IMR-90 (cell line): ENCODE results near the gene SFT2D3. TPM values are rescaled to one million over a fixed set of nuclear protein-coding genes. Genes with fewer than 3 reads are reported as not detected.

Source experiments
- ATAC-seq: fragments of 200-7000 bp; cut with Tn5 transposase; 2 replicates; pipeline ENCODE4 v1.9.1; 2020; ENCODE audit warnings: low read depth, mild to moderate bottlenecking, moderate library complexity
- BruUV-seq: library from RNA; stranded (reverse); fragments of 400-500 nt; replicated peaks from 2 replicates; lab custom pipeline; 2021; lab: Mats Ljungman, UMichigan
- CTCF ChIA-PET: fragments of 300-600 bp; formaldehyde crosslinking; extraction: SDS; loops from one replicate; lab custom pipeline; 2021; ENCODE audit warnings: antibody characterized with exemption; lab: Yijun Ruan, JAX
- POLR2A ChIA-PET: fragments of 300-600 bp; sonication (Branson Sonifier 250); formaldehyde crosslinking; loops from one replicate; lab custom pipeline; 2022; ENCODE audit warnings: antibody characterized with exemption; ENCODE audit not compliant: unreplicated experiment; lab: Charles Lee
- DNase-seq: peaks from one replicate; pipeline ENCODE4 v3.0.0; 2013
- H2AFZ ChIP-seq: replicated peaks from 2 replicates; pipeline ENCODE3; 2013; ENCODE audit warnings: low read length, mild to moderate bottlenecking; ENCODE audit not compliant: poor library complexity
- H2AK5ac ChIP-seq: 2 replicates; pipeline ENCODE4 v1.6.1; 2013; ENCODE audit warnings: low read depth, low read length, inconsistent platforms
- H2AK9ac ChIP-seq: replicated peaks from 2 replicates; pipeline ENCODE3; 2013; ENCODE audit warnings: mild to moderate bottlenecking, low read depth, low read length, moderate library complexity; ENCODE audit not compliant: poor library complexity
- H2BK120ac ChIP-seq: 2 replicates; pipeline ENCODE4 v1.6.1; 2013; ENCODE audit warnings: low read depth, low read length, inconsistent platforms
- H2BK15ac ChIP-seq: 3 replicates; pipeline ENCODE4 v1.6.1; 2013; ENCODE audit warnings: low read depth, low read length, inconsistent platforms
- H2BK20ac ChIP-seq: 2 replicates; pipeline ENCODE4 v1.6.1; 2013; ENCODE audit warnings: low read depth, mild to moderate bottlenecking, inconsistent platforms, low read length, moderate library complexity
- H2BK5ac ChIP-seq: 2 replicates; pipeline ENCODE4 v1.6.1; 2013; ENCODE audit warnings: mild to moderate bottlenecking, low read depth, low read length, inconsistent platforms; ENCODE audit not compliant: poor library complexity, severe bottlenecking
- H3K14ac ChIP-seq: replicated peaks from 2 replicates; pipeline ENCODE4 v1.6.1; 2013; ENCODE audit warnings: low read depth, low read length, inconsistent platforms
- H3K18ac ChIP-seq: 2 replicates; pipeline ENCODE4 v1.6.1; 2013; ENCODE audit warnings: low read depth, low read length, control low read depth
- H3K23ac ChIP-seq: 2 replicates; pipeline ENCODE4 v1.6.1; 2013; ENCODE audit warnings: low read depth, low read length, inconsistent platforms
- H3K27ac ChIP-seq: 2 replicates; pipeline ENCODE4 v1.5.1; 2013; ENCODE audit warnings: mild to moderate bottlenecking, control low read depth, low read length; ENCODE audit not compliant: insufficient read depth
- H3K27me3 ChIP-seq: 2 replicates; pipeline ENCODE4 v1.6.1; 2013; ENCODE audit warnings: low read length; ENCODE audit not compliant: control insufficient read depth, insufficient read depth
- H3K36me3 ChIP-seq: 2 replicates; pipeline ENCODE4 v1.6.1; 2013; ENCODE audit warnings: low read length, mixed read lengths; ENCODE audit not compliant: control insufficient read depth, insufficient read depth
- H3K4ac ChIP-seq: 2 replicates; pipeline ENCODE4 v1.6.1; 2013; ENCODE audit warnings: low read depth, low read length, inconsistent platforms
- H3K4me1 ChIP-seq: 2 replicates; pipeline ENCODE4 v1.6.1; 2013; ENCODE audit warnings: low read length, mixed read lengths; ENCODE audit not compliant: control insufficient read depth, insufficient read depth
- H3K4me2 ChIP-seq: 2 replicates; pipeline ENCODE4 v1.6.1; 2013; ENCODE audit warnings: low read depth, mild to moderate bottlenecking, control low read depth, low read length, moderate library complexity
- H3K4me3 ChIP-seq: 2 replicates; pipeline ENCODE4 v1.5.1; 2013; ENCODE audit warnings: low read depth, mild to moderate bottlenecking, control low read depth, low read length, moderate library complexity; ENCODE audit not compliant: insufficient read depth
- H3K56ac ChIP-seq: 2 replicates; pipeline ENCODE4 v1.6.1; 2013; ENCODE audit warnings: low read length, inconsistent platforms; ENCODE audit not compliant: insufficient read depth; ENCODE audit errors: extremely low read depth
- H3K79me1 ChIP-seq, 2 experiments: 2 replicates each; pipeline ENCODE4 v1.6.1; 2013; ENCODE audit warnings: low read length in 2 of 2, inconsistent platforms in 1 of 2, low read depth in 1 of 2
- H3K9ac ChIP-seq: 2 replicates; pipeline ENCODE4 v1.6.1; 2013; ENCODE audit warnings: low read depth, low read length, control low read depth
- H3K9me1 ChIP-seq: 2 replicates; pipeline ENCODE4 v1.6.1; 2013; ENCODE audit warnings: low read length, inconsistent platforms; ENCODE audit not compliant: insufficient read depth
- H3K9me3 ChIP-seq: 2 replicates; pipeline ENCODE4 v1.6.1; 2013; ENCODE audit warnings: low read length; ENCODE audit not compliant: control insufficient read depth, insufficient read depth
- H4K20me1 ChIP-seq: 2 replicates; pipeline ENCODE4 v1.6.1; 2013; ENCODE audit warnings: low read length, inconsistent platforms; ENCODE audit not compliant: insufficient read depth
- H4K5ac ChIP-seq: 2 replicates; pipeline ENCODE4 v1.6.1; 2013; ENCODE audit warnings: mild to moderate bottlenecking, low read depth, low read length, control low read depth
- H4K8ac ChIP-seq, 2 experiments: 2 replicates each; pipeline ENCODE4 v1.6.1; 2013; ENCODE audit warnings: low read depth in 2 of 2, low read length in 2 of 2, control low read depth in 1 of 2, inconsistent platforms in 1 of 2
- H4K91ac ChIP-seq: 2 replicates; pipeline ENCODE4 v1.6.1; 2013; ENCODE audit warnings: low read depth, low read length, inconsistent platforms; ENCODE audit not compliant: insufficient read depth
- MAFK ChIP-seq: IDR thresholded peaks from 2 replicates; pipeline ENCODE4 v1.6.1; 2012; ENCODE audit warnings: low read depth, low read length, improper control_type of control experiment
- POLR2A ChIP-seq: IDR thresholded peaks from 2 replicates; pipeline ENCODE4 v1.6.1; 2012; ENCODE audit warnings: mild to moderate bottlenecking, low read depth, low read length
- WGBS, 2 experiments: methylation state at CpG; one replicate each; pipeline versions ENCODE4 v1.1.5 to v1.1.7; 2013; ENCODE audit warnings: missing lambda C conversion rate in 2 of 2; ENCODE audit not compliant: insufficient read length in 1 of 2; ENCODE audit errors: extremely low coverage in 2 of 2; 5-methylcytosine and 5-hydroxymethylcytosine counted together
- dilution Hi-C: fragments of 300-500 bp; cut with HindIII; formaldehyde crosslinking; loops from one replicate; pipeline ENCODE4 v1.14.3; 2018; ENCODE audit warnings: low sequenced_read_pairs; ENCODE audit not compliant: unreplicated experiment
- in situ Hi-C: fragments of 300-500 bp; cut with MboI; formaldehyde crosslinking; loops from 3 replicates; pipeline ENCODE4 v1.14.3; 2019; ENCODE audit warnings: low sequenced_read_pairs, inconsistent platforms, mixed read lengths
- intact Hi-C: fragments of 100-400 bp; cut with micrococcal nuclease; formaldehyde crosslinking; loops from 2 replicates; pipeline ENCODE4 v1.10.0; 2022
- polyA plus RNA-seq, 3 experiments: library from polyadenylated mRNA; depleted of rRNA; stranded (reverse); fragments of >200 nt; gene quantifications; 2 replicates each; pipeline ENCODE4 v1.2.3, GENCODE V29; 2012; ENCODE audit warnings: low replicate concordance in 1 of 3
- total RNA-seq: library from RNA; depleted of rRNA; stranded (reverse); fragments of >200 nt; gene quantifications from 2 replicates; pipeline ENCODE4 v1.2.3, GENCODE V29; 2012
- TF ChIP-seq, protein P1 (sequence below): conservative IDR thresholded peaks from 2 replicates; pipeline ENCODE4 v1.5.1; 2012; ENCODE audit warnings: mild to moderate bottlenecking, low read depth, low read length, improper control_type of control experiment

Gene SFT2D3
- total and polyA plus RNA-seq, 2 of the 4 experiments (the other 2 are of a cell fraction), result 2.5 to 3.1 TPM

DNA sequence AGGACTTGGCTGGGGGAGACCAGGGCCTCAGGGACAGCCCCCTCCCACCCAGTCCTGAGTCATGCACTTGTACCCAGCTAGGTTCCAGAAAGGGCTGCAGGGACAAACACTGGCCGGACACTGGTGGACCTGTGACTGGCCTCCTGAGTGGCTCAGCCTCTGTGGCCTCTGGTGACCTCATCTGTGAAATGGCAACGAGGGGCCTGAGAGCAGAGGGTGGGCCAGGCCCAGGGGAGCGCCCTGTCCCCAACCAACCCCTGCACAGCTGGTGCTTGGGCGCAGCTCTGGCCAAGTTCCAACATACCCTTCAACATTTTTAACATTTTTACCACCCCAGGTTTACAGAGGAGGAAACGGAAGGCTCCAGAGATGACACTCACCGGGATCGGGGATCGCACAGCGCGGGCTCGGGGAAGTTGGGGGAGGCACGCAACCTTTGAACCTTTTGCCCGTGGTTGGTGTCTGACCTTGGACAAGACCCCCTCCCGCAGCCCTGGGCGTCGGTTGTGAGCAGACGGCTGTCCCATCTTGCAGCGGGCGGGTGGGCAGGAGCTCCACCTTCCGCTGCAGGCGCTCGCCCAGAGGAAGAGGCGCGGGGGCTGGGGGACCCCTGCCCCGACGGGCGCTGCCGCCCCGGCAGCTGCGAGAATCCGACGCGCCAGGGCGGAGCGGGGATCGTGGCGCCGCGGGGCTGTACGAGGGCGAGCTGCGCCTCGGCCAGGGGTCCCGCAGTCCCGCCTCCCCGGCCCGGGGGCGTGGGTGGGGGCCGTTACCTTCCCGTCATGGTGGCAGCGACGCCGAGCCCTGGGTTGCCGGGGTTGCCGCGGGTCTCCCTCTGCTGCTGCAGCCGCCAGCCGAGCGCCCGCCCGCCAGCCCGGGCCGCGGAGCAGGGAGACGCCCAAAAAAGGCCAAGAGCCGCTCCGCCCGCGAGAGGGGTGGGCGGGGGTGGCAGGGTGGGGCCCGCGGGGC is 26.8 kb upstream of the SFT2D3 start:
- peak overlapping the region; percentile 83 for H3K23ac ChIP-seq
- H2BK20ac ChIP-seq, result no peak overlapping the region; the same call in 1 of the 2 replicates
- peak overlapping the region; percentile 79 for H3K4me2 ChIP-seq
- H3K79me1 ChIP-seq, result peaks cover 6 to 41% of the 10 kb centered on the region in 2 experiments; a peak in 3 of 4 replicates
- no peak for DNase-seq
- H2AK5ac ChIP-seq, result peak overlapping the region; percentile 63
- peaks cover 22% of the 10 kb centered on the region for H3K9me1 ChIP-seq
- H3K4ac ChIP-seq, result peak overlapping the region; percentile 74
- H2BK120ac ChIP-seq, result peak overlapping the region; percentile 17
- peak overlapping the region; percentile 54; the same call in 1 of the 2 replicates for H3K18ac ChIP-seq
- H4K91ac ChIP-seq, result peak overlapping the region; percentile 63
- in situ Hi-C loops, result no loop called here
- peak overlapping the region; percentile 72 for H3K9ac ChIP-seq
- H3K9me3 ChIP-seq, result no peaks in the 10 kb centered on the region
- peak overlapping the region; percentile 96 for H2AK9ac ChIP-seq
- no peak overlapping the region for H2BK15ac ChIP-seq
- peak overlapping the region; percentile 62 for H4K5ac ChIP-seq
- peak overlapping the region; percentile 91 for H2AFZ ChIP-seq
- peak overlapping the region; percentile 66 for H3K14ac ChIP-seq
- peak overlapping the region; percentile 66 to 87; a peak in 3 of 4 replicates for H4K8ac ChIP-seq
- ChIA-PET POLR2A (no interaction called here), CTCF (no interaction called here)
- peaks cover 41% of the 10 kb centered on the region for H4K20me1 ChIP-seq
- peak overlapping the region; percentile 21; the same call in 1 of the 2 replicates for H3K27ac ChIP-seq
- TF ChIP-seq MAFK, result no peak
- no peak for TF ChIP-seq POLR2A
- TF ChIP-seq, protein P1, sequence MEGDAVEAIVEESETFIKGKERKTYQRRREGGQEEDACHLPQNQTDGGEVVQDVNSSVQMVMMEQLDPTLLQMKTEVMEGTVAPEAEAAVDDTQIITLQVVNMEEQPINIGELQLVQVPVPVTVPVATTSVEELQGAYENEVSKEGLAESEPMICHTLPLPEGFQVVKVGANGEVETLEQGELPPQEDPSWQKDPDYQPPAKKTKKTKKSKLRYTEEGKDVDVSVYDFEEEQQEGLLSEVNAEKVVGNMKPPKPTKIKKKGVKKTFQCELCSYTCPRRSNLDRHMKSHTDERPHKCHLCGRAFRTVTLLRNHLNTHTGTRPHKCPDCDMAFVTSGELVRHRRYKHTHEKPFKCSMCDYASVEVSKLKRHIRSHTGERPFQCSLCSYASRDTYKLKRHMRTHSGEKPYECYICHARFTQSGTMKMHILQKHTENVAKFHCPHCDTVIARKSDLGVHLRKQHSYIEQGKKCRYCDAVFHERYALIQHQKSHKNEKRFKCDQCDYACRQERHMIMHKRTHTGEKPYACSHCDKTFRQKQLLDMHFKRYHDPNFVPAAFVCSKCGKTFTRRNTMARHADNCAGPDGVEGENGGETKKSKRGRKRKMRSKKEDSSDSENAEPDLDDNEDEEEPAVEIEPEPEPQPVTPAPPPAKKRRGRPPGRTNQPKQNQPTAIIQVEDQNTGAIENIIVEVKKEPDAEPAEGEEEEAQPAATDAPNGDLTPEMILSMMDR, result no peak
- dilution Hi-C loops, result no loop called here
- peak; percentile 57 for ATAC-seq
- peak overlapping the region; percentile 31 for H2BK5ac ChIP-seq
- peaks cover 7% of the 10 kb centered on the region; the same call in 1 of the 2 replicates for H3K4me1 ChIP-seq
- 23% methylated on average over 24 of the region's 72 CpGs; no CpG with 5 or more reads in 1 of the 2 experiments for WGBS, 2 experiments
- H3K4me3 ChIP-seq, result peak overlapping the region; percentile 84
- H3K56ac ChIP-seq, result peak overlapping the region; percentile 26; the same call in 1 of the 2 replicates
- H3K27me3 ChIP-seq, result peaks cover 17% of the 10 kb centered on the region
- no peaks in the 10 kb centered on the region for H3K36me3 ChIP-seq
- intact Hi-C loops, result loop anchor here (2.0 kb wide), 1 partner anchor 166 kb away; no protein-coding TSS in a partner anchor
- no TSS peak for BruUV-seq
